Measurements from ENCODE around the gene LPP. TPM values are rescaled to one million over a fixed set of nuclear protein-coding genes. Genes with fewer than 3 reads are reported as not detected.
A peak's percentile ranks its signal among the peaks of the same experiment; 100 is the strongest.

LPP gene
- total and polyA plus RNA-seq, 2 of the 4 experiments (the other 2 are of a cell fraction), result 16.0 to 130 TPM

DNA sequence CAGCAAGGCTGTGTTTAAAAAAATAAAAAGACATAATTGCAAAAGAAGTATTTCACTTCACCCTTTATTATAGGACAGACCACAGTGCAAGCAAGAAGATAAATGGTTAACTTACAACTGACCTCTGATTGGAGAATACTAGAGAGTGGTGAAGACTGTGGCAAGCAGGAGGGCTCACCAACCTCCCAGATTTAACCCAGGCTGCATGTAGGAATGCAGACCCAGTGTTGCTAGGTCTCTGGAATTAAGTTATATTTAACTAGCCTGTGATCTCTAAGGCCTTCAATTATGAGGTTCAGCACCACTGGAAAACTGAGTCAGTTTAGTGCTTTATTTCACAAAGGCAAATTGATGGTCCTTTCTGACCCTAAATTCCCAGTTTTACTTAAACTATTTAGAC, 436.6 kb downstream of the LPP start:
- Histone ChIP-seq H4K5ac (ENCODE audit: low read depth, low read length) (no peak overlapping the region), H2AK5ac (ENCODE audit: low read depth, low read length) (no peak overlapping the region), H2AFZ (replicated peaks; ENCODE audit: low read length, poor library complexity) (no peak overlapping the region), H3K23ac (ENCODE audit: low read depth, low read length) (peak overlapping the region; percentile 70; the same call in 1 of the 2 replicates), H3K9me3 (ENCODE audit: control insufficient read depth, insufficient read depth, low read length) (no peaks in the 10 kb centered on the region), H3K9me1 (ENCODE audit: insufficient read depth, low read length) (peaks cover 8% of the 10 kb centered on the region; the same call in 1 of the 2 replicates), H3K4me1 (ENCODE audit: control insufficient read depth, insufficient read depth, low read length) (peaks cover 3% of the 10 kb centered on the region), H3K18ac (ENCODE audit: low read depth, low read length) (no peak overlapping the region; the same call in 1 of the 2 replicates), H2BK20ac (ENCODE audit: low read depth, low read length) (peak overlapping the region; percentile 15; the same call in 1 of the 2 replicates), H3K4me2 (ENCODE audit: low read depth, low read length) (no peak overlapping the region), H4K20me1 (ENCODE audit: insufficient read depth, low read length) (peaks cover 3% of the 10 kb centered on the region; the same call in 1 of the 2 replicates), H3K4me3 (ENCODE audit: insufficient read depth, low read depth, low read length) (no peak overlapping the region), H4K8ac (ENCODE audit: low read depth in 2 of 2, low read length in 2 of 2) (no peak overlapping the region), H3K4ac (ENCODE audit: low read depth, low read length) (peak overlapping the region; percentile 11; the same call in 1 of the 2 replicates), H3K27me3 (ENCODE audit: control insufficient read depth, insufficient read depth, low read length) (no peaks in the 10 kb centered on the region), H3K79me1 (ENCODE audit: low read depth in 1 of 2, low read length in 2 of 2) (peaks cover 14 to 33% of the 10 kb centered on the region in 2 experiments), H3K9ac (ENCODE audit: low read depth, low read length) (no peak overlapping the region), H3K14ac (replicated peaks; ENCODE audit: low read depth, low read length) (peak overlapping the region; percentile 12), H2BK15ac (ENCODE audit: low read depth, low read length) (0 out of 3 replicates have a peak overlapping the region, but pooled peaks have one; percentile 74), H2BK5ac (ENCODE audit: low read depth, low read length, poor library complexity, severe bottlenecking) (peak overlapping the region; percentile 2), H2BK120ac (ENCODE audit: low read depth, low read length) (no peak overlapping the region), H3K27ac (ENCODE audit: insufficient read depth, low read length) (no peak overlapping the region), H2AK9ac (replicated peaks; ENCODE audit: low read depth, low read length, poor library complexity) (no peak overlapping the region), H4K91ac (ENCODE audit: insufficient read depth, low read depth, low read length) (peak overlapping the region; percentile 32; the same call in 1 of the 2 replicates), H3K56ac (ENCODE audit: extremely low read depth, insufficient read depth, low read length) (no peak overlapping the region), H3K36me3 (ENCODE audit: control insufficient read depth, insufficient read depth, low read length) (no peaks in the 10 kb centered on the region; the same call in 1 of the 2 replicates)
- intact Hi-C loops (cut with micrococcal nuclease) (loop anchor here (5.0 kb wide), 3 partner anchors 362 to 848 kb away; partner anchors contain the start of gene LPP), dilution Hi-C loops (cut with HindIII; ENCODE audit: low sequenced_read_pairs, unreplicated experiment) (no loop called here), in situ Hi-C loops (cut with MboI; ENCODE audit: low sequenced_read_pairs) (no loop called here)
- ChIA-PET POLR2A (ENCODE audit: unreplicated experiment) (no interaction called here), CTCF (no interaction called here)
- TF ChIP-seq, protein P1, sequence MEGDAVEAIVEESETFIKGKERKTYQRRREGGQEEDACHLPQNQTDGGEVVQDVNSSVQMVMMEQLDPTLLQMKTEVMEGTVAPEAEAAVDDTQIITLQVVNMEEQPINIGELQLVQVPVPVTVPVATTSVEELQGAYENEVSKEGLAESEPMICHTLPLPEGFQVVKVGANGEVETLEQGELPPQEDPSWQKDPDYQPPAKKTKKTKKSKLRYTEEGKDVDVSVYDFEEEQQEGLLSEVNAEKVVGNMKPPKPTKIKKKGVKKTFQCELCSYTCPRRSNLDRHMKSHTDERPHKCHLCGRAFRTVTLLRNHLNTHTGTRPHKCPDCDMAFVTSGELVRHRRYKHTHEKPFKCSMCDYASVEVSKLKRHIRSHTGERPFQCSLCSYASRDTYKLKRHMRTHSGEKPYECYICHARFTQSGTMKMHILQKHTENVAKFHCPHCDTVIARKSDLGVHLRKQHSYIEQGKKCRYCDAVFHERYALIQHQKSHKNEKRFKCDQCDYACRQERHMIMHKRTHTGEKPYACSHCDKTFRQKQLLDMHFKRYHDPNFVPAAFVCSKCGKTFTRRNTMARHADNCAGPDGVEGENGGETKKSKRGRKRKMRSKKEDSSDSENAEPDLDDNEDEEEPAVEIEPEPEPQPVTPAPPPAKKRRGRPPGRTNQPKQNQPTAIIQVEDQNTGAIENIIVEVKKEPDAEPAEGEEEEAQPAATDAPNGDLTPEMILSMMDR (conservative IDR thresholded peaks at IDR 0.05; ENCODE audit: low read depth, low read length), result no peak
- TF ChIP-seq MAZ (IDR thresholded peaks at IDR 0.05; ENCODE audit: borderline replicate concordance, low read depth, low read length), result no peak
- TF ChIP-seq SMC3 (IDR thresholded peaks at IDR 0.05; ENCODE audit: low read depth, low read length), result no peak
- no peak for TF ChIP-seq CEBPB (IDR thresholded peaks at IDR 0.05; ENCODE audit: low read depth, low read length)
- no peak for TF ChIP-seq RFX5 (IDR thresholded peaks at IDR 0.05; ENCODE audit: low read depth, low read length)
- TF ChIP-seq NFE2L2 (IDR thresholded peaks at IDR 0.05; ENCODE audit: low read depth, low read length), result no peak
- no peak for TF ChIP-seq FOS (IDR thresholded peaks at IDR 0.05; ENCODE audit: low read depth, low read length)
- TF ChIP-seq MAFK (IDR thresholded peaks at IDR 0.05; ENCODE audit: low read depth, low read length), result no peak
- no peak for TF ChIP-seq MXI1 (IDR thresholded peaks at IDR 0.05; ENCODE audit: borderline replicate concordance, low read depth, low read length)
- TF ChIP-seq BHLHE40 (IDR thresholded peaks at IDR 0.05; ENCODE audit: low read depth, low read length), result no peak
- BruUV-seq (replicated peaks), result no TSS peak
- DNase-seq (no peak), ATAC-seq (ENCODE audit: low read depth) (no peak)
